Astrocyte (in vitro differentiated cells and primary cell): ENCODE results near the gene GCDH. TPM values are rescaled to one million over a fixed set of nuclear protein-coding genes. Genes with fewer than 3 reads are reported as not detected.
"Not testable (repeated sequence)": the region's sequence is repeated elsewhere in the genome, so short reads cannot be mapped to it uniquely, and the experiment has no call there.

Experiments used
- DNase-seq: peaks from one replicate; pipeline ENCODE4 v3.0.0-alpha.2; 2010; ENCODE audit warnings: low read depth
- FAIRE-seq: peaks from 2 replicates; lab custom pipeline; 2011; peaks lifted over from hg19 to GRCh38; lab: Jason Lieb, UNC
- H2AFZ ChIP-seq: 2 replicates; pipeline ENCODE4 v1.6.0; 2012; ENCODE audit warnings: low read depth, low read length, inconsistent platforms
- H3K27ac ChIP-seq: 2 replicates; pipeline ENCODE4 v1.5.1; 2011; ENCODE audit warnings: low read depth, low read length, inconsistent platforms
- H3K27me3 ChIP-seq: 2 replicates; pipeline ENCODE4 v1.6.0; 2011; ENCODE audit warnings: low read length, inconsistent platforms; ENCODE audit not compliant: insufficient read depth
- H3K36me3 ChIP-seq: 2 replicates; pipeline ENCODE4 v1.5.1; 2011; ENCODE audit warnings: low read length, inconsistent platforms; ENCODE audit not compliant: insufficient read depth
- H3K4me1 ChIP-seq: 2 replicates; pipeline ENCODE4 v1.5.1; 2011; ENCODE audit warnings: low read length, inconsistent platforms; ENCODE audit not compliant: insufficient read depth
- H3K4me2 ChIP-seq: 2 replicates; pipeline ENCODE4 v1.6.0; 2012; ENCODE audit warnings: low read length, inconsistent platforms
- H3K4me3 ChIP-seq: 2 replicates; pipeline ENCODE4 v1.5.1; 2011; ENCODE audit warnings: low read depth, mild to moderate bottlenecking, low read length, inconsistent platforms; ENCODE audit not compliant: insufficient read depth
- H3K79me2 ChIP-seq: 2 replicates; pipeline ENCODE4 v1.6.0; 2012; ENCODE audit warnings: mild to moderate bottlenecking, low read length, inconsistent platforms; ENCODE audit not compliant: insufficient read depth
- H3K9ac ChIP-seq: 2 replicates; pipeline ENCODE4 v1.6.0; 2012; ENCODE audit warnings: mild to moderate bottlenecking, low read length, inconsistent platforms
- H3K9me3 ChIP-seq: 2 replicates; pipeline ENCODE4 v1.5.1; 2012; ENCODE audit warnings: low read depth, mild to moderate bottlenecking, low read length, inconsistent platforms; ENCODE audit not compliant: insufficient read depth
- H4K20me1 ChIP-seq: 2 replicates; pipeline ENCODE4 v1.6.0; 2012; ENCODE audit warnings: low read length, inconsistent platforms; ENCODE audit not compliant: insufficient read depth
- H3K27ac Mint-ChIP-seq: one replicate; pipeline ENCODE4 v1.8.0; 2021; ENCODE audit warnings: mild to moderate bottlenecking, mixed read lengths; ENCODE audit not compliant: unreplicated experiment
- H3K27me3 Mint-ChIP-seq: one replicate; pipeline ENCODE4 v1.8.0; 2021; ENCODE audit warnings: low read depth, mixed read lengths; ENCODE audit not compliant: unreplicated experiment
- H3K36me3 Mint-ChIP-seq: one replicate; pipeline ENCODE4 v1.8.0; 2021; ENCODE audit warnings: low read depth, mixed read lengths; ENCODE audit not compliant: unreplicated experiment
- H3K4me1 Mint-ChIP-seq: one replicate; pipeline ENCODE4 v1.8.0; 2021; ENCODE audit warnings: low read depth, mixed read lengths; ENCODE audit not compliant: unreplicated experiment
- H3K4me3 Mint-ChIP-seq: one replicate; pipeline ENCODE4 v1.8.0; 2021; ENCODE audit warnings: mild to moderate bottlenecking, moderate library complexity, mixed read lengths; ENCODE audit not compliant: unreplicated experiment
- H3K9me3 Mint-ChIP-seq: one replicate; pipeline ENCODE4 v1.8.0; 2021; ENCODE audit warnings: mild to moderate bottlenecking, mixed read lengths; ENCODE audit not compliant: unreplicated experiment
- CTCF ChIP-seq: IDR thresholded peaks from 2 replicates; pipeline ENCODE4 v1.5.1; 2011; ENCODE audit warnings: low read depth, mild to moderate bottlenecking, inconsistent platforms, low read length, moderate library complexity; ENCODE audit not compliant: insufficient read depth
- EZH2 ChIP-seq: IDR thresholded peaks from 2 replicates; pipeline ENCODE4 v1.6.1; 2012; ENCODE audit warnings: mild to moderate bottlenecking, low read length, inconsistent platforms; ENCODE audit not compliant: insufficient read depth
- total RNA-seq: library from RNA; stranded (reverse); gene quantifications from 2 replicates; pipeline ENCODE4 v1.2.1, GENCODE V29; 2021

The GCDH gene
- total RNA-seq, 1 donor from 2014 or later = 17.5 TPM

- no peaks in the 10 kb centered on the region for H3K36me3 Mint-ChIP-seq
- H3K9me3 Mint-ChIP-seq = no peaks in the 10 kb centered on the region
- Histone ChIP-seq H3K36me3 (no peaks in the 10 kb centered on the region), H3K27me3 (no peaks in the 10 kb centered on the region), H3K9me3 (no peaks in the 10 kb centered on the region), H3K79me2 (no peaks in the 10 kb centered on the region), H2AFZ (no peak overlapping the region), H3K4me1 (peaks cover 9% of the 10 kb centered on the region), H3K9ac (no peak overlapping the region), H3K27ac (no peak overlapping the region), H4K20me1 (no peaks in the 10 kb centered on the region), H3K4me2 (no peak overlapping the region), H3K4me3 (no peak overlapping the region)
- DNase-seq (peak; percentile 26), FAIRE-seq (no peak)
- no peak overlapping the region for H3K4me3 Mint-ChIP-seq
- TF ChIP-seq CTCF (no peak), EZH2 (no peak)
- peaks cover 7% of the 10 kb centered on the region for H3K4me1 Mint-ChIP-seq
- H3K27ac Mint-ChIP-seq = no peak overlapping the region
- H3K27me3 Mint-ChIP-seq = peaks cover 4% of the 10 kb centered on the region
These were observed 23.1 kb downstream of the GCDH start for GRCh38 chr19:12913851-12914690.

GRCh38 chr19:12915860-12916259 lies 24.9 kb downstream of the GCDH start:
- not testable (repeated sequence) for H3K27ac Mint-ChIP-seq, H3K4me3 ChIP-seq

DNA sequence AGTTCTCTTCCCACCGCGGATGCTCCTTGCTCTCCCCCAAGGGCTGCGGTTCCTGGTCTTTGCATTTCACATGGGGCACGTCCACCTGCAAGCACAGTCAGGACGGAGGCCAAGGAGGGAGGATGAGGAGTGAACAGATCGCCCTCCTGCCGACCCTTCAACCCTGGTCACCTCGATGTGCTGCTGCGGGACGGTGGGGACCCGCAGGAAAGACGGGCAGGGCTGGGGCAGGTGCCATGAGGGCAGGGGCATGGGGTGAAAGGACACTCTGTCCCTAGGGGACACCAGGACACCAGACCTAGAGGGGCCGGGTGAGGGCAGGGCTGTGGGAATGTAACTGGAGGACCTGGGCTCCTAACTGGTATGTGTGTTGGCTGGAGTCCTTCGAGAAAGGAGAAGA lies 27.3 kb downstream of the GCDH start:
- H3K36me3 Mint-ChIP-seq = peaks cover 6% of the 10 kb centered on the region
- H3K79me2 ChIP-seq = no peaks in the 10 kb centered on the region
- peaks cover 4% of the 10 kb centered on the region for H3K4me1 Mint-ChIP-seq
- H3K4me3 Mint-ChIP-seq = no peak overlapping the region
- H3K36me3 ChIP-seq = peaks cover 5% of the 10 kb centered on the region
- H3K27ac Mint-ChIP-seq = no peak overlapping the region
- H3K9ac ChIP-seq = no peak overlapping the region
- H3K4me2 ChIP-seq = no peak overlapping the region
- TF ChIP-seq CTCF (no peak), EZH2 (no peak)
- H3K27me3 ChIP-seq = no peaks in the 10 kb centered on the region
- H3K9me3 ChIP-seq = no peaks in the 10 kb centered on the region
- FAIRE-seq (no peak), DNase-seq (no peak)
- H3K4me1 ChIP-seq = peaks cover 4% of the 10 kb centered on the region
- no peak overlapping the region for H2AFZ ChIP-seq
- peaks cover 3% of the 10 kb centered on the region for H3K27me3 Mint-ChIP-seq
- H3K4me3 ChIP-seq = no peak overlapping the region
- H3K27ac ChIP-seq = no peak overlapping the region
- no peaks in the 10 kb centered on the region for H4K20me1 ChIP-seq
- H3K9me3 Mint-ChIP-seq = no peaks in the 10 kb centered on the region

More at GRCh38 chr19:12915860-12916259, 24.9 kb downstream of the GCDH start:
- H3K4me3 Mint-ChIP-seq, H4K20me1 ChIP-seq, H3K36me3 ChIP-seq, H3K27me3 ChIP-seq, DNase-seq, H3K4me2 ChIP-seq, H3K27me3 Mint-ChIP-seq, FAIRE-seq, H3K4me1 ChIP-seq, H3K36me3 Mint-ChIP-seq, H3K27ac ChIP-seq, H3K4me1 Mint-ChIP-seq, H3K79me2 ChIP-seq, H2AFZ ChIP-seq, H3K9me3 Mint-ChIP-seq, H3K9me3 ChIP-seq, H3K9ac ChIP-seq: not testable (repeated sequence)
